Coronary artery (tissue), 2 donors: ENCODE results near the gene FST.

Source experiments
- DNase-seq: peaks from one replicate; pipeline ENCODE4 v3.0.0-alpha.2; 2017; ENCODE audit warnings: low spot score
- H3K27ac ChIP-seq, 2 donors: fragments of 200-600 bp; sonication (generic); one replicate each; pipeline ENCODE4 v1.5.1; 2016 to 2019
- H3K4me3 ChIP-seq: fragments of 200-600 bp; sonication (generic); 2 replicates; pipeline ENCODE4 v1.5.1; 2016; ENCODE audit warnings: mild to moderate bottlenecking, moderate library complexity
- TF ChIP-seq, protein P1 (sequence below): fragments of 200-600 bp; sonication (generic); IDR thresholded peaks from one replicate; pipeline ENCODE4 v1.5.1; 2019; ENCODE audit warnings: antibody characterized with exemption

FST gene

DNA sequence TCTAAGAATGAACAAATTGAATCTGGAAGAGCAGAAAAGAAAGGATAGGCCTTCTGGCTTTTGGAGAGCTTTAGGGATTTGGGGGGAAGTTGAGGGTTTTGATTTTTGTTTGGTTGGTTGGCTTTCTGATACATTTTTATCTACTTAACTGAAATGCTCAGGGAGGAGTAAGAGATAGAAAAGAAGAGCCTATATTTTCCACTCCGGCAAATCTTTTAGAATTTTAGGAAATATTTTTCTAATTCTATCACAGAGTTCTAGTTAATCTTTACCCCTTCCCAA is 25.8 kb upstream of the FST start:
- no peak for DNase-seq
- TF ChIP-seq, protein P1, sequence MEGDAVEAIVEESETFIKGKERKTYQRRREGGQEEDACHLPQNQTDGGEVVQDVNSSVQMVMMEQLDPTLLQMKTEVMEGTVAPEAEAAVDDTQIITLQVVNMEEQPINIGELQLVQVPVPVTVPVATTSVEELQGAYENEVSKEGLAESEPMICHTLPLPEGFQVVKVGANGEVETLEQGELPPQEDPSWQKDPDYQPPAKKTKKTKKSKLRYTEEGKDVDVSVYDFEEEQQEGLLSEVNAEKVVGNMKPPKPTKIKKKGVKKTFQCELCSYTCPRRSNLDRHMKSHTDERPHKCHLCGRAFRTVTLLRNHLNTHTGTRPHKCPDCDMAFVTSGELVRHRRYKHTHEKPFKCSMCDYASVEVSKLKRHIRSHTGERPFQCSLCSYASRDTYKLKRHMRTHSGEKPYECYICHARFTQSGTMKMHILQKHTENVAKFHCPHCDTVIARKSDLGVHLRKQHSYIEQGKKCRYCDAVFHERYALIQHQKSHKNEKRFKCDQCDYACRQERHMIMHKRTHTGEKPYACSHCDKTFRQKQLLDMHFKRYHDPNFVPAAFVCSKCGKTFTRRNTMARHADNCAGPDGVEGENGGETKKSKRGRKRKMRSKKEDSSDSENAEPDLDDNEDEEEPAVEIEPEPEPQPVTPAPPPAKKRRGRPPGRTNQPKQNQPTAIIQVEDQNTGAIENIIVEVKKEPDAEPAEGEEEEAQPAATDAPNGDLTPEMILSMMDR = no peak
- no peak overlapping the region for H3K4me3 ChIP-seq
- no peak overlapping the region for H3K27ac ChIP-seq

DNA sequence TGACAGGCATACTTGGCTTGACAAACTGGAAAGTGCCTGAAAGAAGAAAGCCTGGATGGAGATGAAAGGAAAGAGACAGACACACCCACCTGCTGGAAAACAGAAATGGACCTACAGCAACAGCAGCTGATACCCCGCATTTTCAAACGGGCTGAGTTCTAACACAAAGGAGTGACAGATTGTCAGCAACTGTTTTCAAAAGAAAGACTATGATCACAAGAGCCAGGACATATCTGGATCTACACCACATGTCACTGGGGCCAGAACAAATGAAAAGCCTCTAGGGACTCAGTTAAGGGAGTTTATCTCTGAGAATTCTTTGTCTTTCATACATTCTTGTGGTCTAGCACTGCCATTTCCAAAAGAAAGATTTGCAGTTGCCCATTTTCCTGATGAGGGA is 24.1 kb upstream of the FST start:
- no peak for DNase-seq
- TF ChIP-seq, protein P1 = no peak
- Histone ChIP-seq H3K27ac (no peak overlapping the region), H3K4me3 (no peak overlapping the region)

DNA sequence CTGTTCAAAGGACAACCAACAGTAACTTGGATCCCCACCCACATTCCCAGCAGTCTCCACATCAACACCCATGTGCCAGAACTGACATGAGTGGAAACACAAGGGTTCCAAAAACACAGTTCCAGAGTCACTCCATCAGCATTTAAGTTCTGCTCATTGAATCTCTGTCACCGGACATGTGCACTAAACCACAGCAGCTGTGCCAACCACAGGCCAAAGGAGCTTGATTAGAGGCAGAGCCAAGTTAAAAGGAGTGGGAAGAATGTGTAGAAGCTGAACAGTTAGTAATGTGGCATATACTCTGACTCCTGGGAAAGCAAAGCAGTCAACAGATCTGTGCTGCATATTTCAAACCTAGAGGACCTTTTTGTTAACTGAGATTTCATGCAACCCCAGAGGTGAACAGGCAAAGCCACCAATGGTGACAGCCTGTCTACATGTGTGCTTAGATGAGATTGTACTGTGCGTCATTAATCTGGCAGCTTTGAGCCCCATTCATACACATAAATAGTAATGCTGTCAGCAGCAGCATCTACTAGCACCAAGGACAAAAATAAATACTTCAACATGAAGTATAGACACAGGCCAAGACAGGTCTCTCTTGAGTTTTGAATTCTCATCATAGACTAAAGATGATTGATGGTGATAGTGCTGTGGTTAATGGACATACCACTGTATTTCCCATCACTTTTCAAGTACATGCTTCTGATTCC is 16.4 kb upstream of the FST start:
- no peak overlapping the region for H3K4me3 ChIP-seq
- H3K27ac ChIP-seq = no peak overlapping the region
- no peak for DNase-seq
- TF ChIP-seq, protein P1 = no peak

DNA sequence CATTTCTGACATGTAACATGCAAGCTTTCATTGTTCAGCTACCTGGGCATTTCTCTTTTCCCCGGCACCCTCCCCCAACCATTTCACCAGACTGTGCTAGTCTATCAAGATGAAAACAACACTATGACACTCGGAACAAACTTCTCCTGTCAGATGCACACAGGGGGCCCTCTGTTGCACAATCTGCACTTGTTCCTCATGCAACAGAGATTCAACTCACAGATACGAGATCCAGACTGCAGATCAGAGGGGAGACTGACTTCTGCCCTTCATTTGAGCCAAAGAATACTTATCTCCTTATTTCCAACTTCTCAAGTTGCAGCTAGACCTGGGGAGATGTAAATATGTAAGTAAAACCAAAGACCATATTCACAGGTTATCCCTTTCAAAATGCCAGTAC is 15.7 kb upstream of the FST start:
- no peak for DNase-seq
- TF ChIP-seq, protein P1 = no peak
- Histone ChIP-seq H3K27ac (no peak overlapping the region), H3K4me3 (no peak overlapping the region)

DNA sequence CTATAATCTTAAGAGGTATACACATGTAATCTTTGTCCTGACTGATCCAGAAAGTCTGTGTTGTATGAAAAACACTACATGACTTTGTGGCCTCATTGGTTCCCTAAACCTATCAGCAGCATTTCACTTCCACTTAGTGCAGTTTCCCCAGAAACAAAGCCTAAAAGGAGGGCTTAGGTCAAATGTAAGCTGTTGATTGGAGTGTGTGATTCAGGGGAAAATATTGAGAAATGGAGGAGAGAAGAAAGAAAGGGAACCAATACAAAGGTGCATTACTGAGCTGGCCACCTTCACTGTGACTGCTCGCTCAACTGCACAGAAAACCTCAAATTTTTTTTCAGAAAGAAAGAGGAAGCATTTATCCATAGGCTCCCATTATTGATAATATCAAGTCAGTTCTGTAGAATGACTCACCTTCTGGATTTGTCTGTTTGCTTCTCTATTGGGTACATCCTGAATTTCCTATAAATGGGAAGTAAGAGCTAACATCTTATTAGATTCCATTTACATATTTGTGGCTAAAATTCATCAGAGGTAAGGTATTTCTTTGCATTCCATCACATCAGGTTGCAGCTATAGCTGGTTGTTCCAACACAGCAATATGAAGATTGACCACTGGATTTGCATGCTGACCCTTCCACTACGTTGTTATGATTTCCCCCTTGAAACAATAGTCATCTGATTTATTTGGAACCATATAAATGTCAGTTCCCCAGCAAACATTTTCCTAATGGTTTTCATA is 10.3 kb upstream of the FST start:
- H3K4me3 ChIP-seq = no peak overlapping the region
- H3K27ac ChIP-seq = no peak overlapping the region
- DNase-seq = no peak
- TF ChIP-seq, protein P1 = no peak

DNA sequence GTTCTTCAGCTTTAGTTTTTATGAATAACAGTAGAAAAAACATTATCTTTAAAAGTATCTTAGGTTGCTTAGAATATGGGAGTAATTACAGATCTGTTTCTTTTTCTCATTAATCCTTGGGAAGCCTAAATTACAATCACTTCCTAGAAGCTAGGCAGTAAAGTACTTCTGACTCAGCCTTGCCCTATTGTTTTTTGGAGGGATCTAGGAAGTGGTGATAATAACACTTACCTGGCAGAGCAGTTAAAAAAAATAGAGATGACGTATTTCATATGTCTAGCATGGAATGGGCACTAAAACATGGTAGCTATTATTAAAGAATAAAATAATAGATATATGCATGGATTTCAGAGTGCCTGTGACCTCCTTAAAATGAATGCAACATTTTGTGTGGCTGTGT is 8.2 kb upstream of the FST start:
- TF ChIP-seq, protein P1 = no peak
- no peak overlapping the region for H3K4me3 ChIP-seq
- DNase-seq = no peak
- no peak overlapping the region for H3K27ac ChIP-seq
